Keratinocyte (primary cell): ENCODE measurements around the gene TBC1D14.

Experiments
- CTCF ChIP-seq, 3 experiments: IDR thresholded peaks in 1 of 3; conservative IDR thresholded peaks in 1 of 3; optimal IDR thresholded peaks in 1 of 3; 2 replicates in 2 of 3; 3 replicates in 1 of 3; pipeline versions ENCODE3 to v1.5.1; 2011; ENCODE audit warnings: low read length in 3 of 3, mild to moderate bottlenecking in 3 of 3, moderate library complexity in 2 of 3, control low read depth in 1 of 3, inconsistent platforms in 1 of 3; ENCODE audit not compliant: insufficient read depth in 2 of 3; ENCODE audit errors: extremely low read depth in 1 of 3
- EZH2 ChIP-seq: IDR thresholded peaks from one replicate; pipeline ENCODE4 v1.6.1; 2012; ENCODE audit warnings: inconsistent platforms, mild to moderate bottlenecking, low read length, moderate library complexity

- TF ChIP-seq CTCF (optimal IDR thresholded peaks at IDR 0.05 in 1 of 3, IDR thresholded peaks at IDR 0.05 in 1 of 3, conservative IDR thresholded peaks at IDR 0.05 in 1 of 3; ENCODE audit: extremely low read depth in 1 of 3, insufficient read depth in 2 of 3, low read length in 3 of 3) (no peak), EZH2 (no peak)
Observed at GRCh38 chr4:6988016-6988715, 78.5 kb downstream of the TBC1D14 start.
